Measurements from ENCODE around the gene TRIM66.

- TF ChIP-seq CTCF (IDR thresholded peaks at IDR 0.05), result no peak
- no peak for TF ChIP-seq POLR2A (IDR thresholded peaks at IDR 0.05)
These were observed 42.1 kb downstream of the TRIM66 start for GRCh38 chr11:8640267-8640906.
